ENCODE data around the gene RPS17. TPM values are rescaled to one million over a fixed set of nuclear protein-coding genes. Genes with fewer than 3 reads are reported as not detected.

The RPS17 gene
- total RNA-seq, 1 donor from 2014 or later, result 800 TPM

GRCh38 chr15:82568986-82569385 is 28.7 kb upstream of the RPS17 start:
- peaks cover 9% of the 10 kb centered on the region for H3K27me3 ChIP-seq (ENCODE audit: low read depth)
- H3K4me1 ChIP-seq, result peaks cover 9% of the 10 kb centered on the region
- no peak for DNase-seq
- intact Hi-C loops (cut with micrococcal nuclease), result no loop called here
- H3K9me3 ChIP-seq (replicated peaks), result no peaks in the 10 kb centered on the region
- no peak overlapping the region for H3K27ac ChIP-seq (replicated peaks)
- no peak for TF ChIP-seq CTCF (IDR thresholded peaks at IDR 0.05; ENCODE audit: borderline replicate concordance)
- H3K4me3 ChIP-seq, result no peak overlapping the region
- no peaks in the 10 kb centered on the region for H3K36me3 ChIP-seq

- DNase-seq, result no peak
- Histone ChIP-seq H3K27me3 (ENCODE audit: low read depth) (peaks cover 9% of the 10 kb centered on the region), H3K9me3 (replicated peaks) (no peaks in the 10 kb centered on the region), H3K36me3 (no peaks in the 10 kb centered on the region), H3K4me1 (peaks cover 9% of the 10 kb centered on the region), H3K4me3 (no peak overlapping the region), H3K27ac (replicated peaks) (no peak overlapping the region)
- intact Hi-C loops (cut with micrococcal nuclease), result no loop called here
- TF ChIP-seq CTCF (IDR thresholded peaks at IDR 0.05; ENCODE audit: borderline replicate concordance), result no peak
Observed at GRCh38 chr15:82567661-82568060, 27.4 kb upstream of the RPS17 start.

DNA sequence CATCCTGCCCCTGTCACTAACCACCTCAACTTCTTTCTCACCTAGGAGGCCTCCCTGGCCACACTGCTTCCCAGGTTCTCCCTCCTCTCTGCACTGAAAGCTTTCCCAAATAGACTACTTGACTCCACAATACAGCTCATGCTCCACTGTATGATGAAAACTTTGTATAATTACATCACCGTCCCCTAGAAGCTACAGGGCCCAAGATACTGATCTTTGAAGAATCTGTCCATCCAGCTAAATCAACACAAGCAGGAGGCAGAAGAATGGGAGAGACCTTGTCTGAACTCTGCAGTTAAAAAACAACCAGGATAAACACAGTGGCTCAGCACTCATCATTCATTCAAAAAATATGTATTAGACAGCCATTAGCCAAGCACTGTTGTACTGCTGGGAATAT is 26.4 kb upstream of the RPS17 start:
- peaks cover 9% of the 10 kb centered on the region for H3K4me1 ChIP-seq
- H3K27me3 ChIP-seq (ENCODE audit: low read depth), result peaks cover 9% of the 10 kb centered on the region
- H3K36me3 ChIP-seq, result no peaks in the 10 kb centered on the region
- H3K27ac ChIP-seq (replicated peaks), result no peak overlapping the region
- DNase-seq, result no peak
- no peak for TF ChIP-seq CTCF (IDR thresholded peaks at IDR 0.05; ENCODE audit: borderline replicate concordance)
- H3K4me3 ChIP-seq, result no peak overlapping the region
- H3K9me3 ChIP-seq (replicated peaks), result no peaks in the 10 kb centered on the region
- intact Hi-C loops (cut with micrococcal nuclease), result no loop called here

GRCh38 chr15:82558502-82558901 is 18.2 kb upstream of the RPS17 start:
- no peaks in the 10 kb centered on the region for H3K4me1 ChIP-seq
- no peaks in the 10 kb centered on the region for H3K9me3 ChIP-seq (replicated peaks)
- H3K4me3 ChIP-seq, result no peak overlapping the region
- TF ChIP-seq CTCF (IDR thresholded peaks at IDR 0.05; ENCODE audit: borderline replicate concordance), result no peak
- no peaks in the 10 kb centered on the region for H3K36me3 ChIP-seq
- no peak overlapping the region for H3K27ac ChIP-seq (replicated peaks)
- H3K27me3 ChIP-seq (ENCODE audit: low read depth), result no peaks in the 10 kb centered on the region
- intact Hi-C loops (cut with micrococcal nuclease), result no loop called here
- DNase-seq, result no peak

- Histone ChIP-seq H3K27me3 (ENCODE audit: low read depth) (no peaks in the 10 kb centered on the region), H3K4me1 (no peaks in the 10 kb centered on the region), H3K9me3 (replicated peaks) (no peaks in the 10 kb centered on the region), H3K27ac (replicated peaks) (no peak overlapping the region), H3K36me3 (no peaks in the 10 kb centered on the region), H3K4me3 (no peak overlapping the region)
- DNase-seq, result no peak
- intact Hi-C loops (cut with micrococcal nuclease), result no loop called here
- TF ChIP-seq CTCF (IDR thresholded peaks at IDR 0.05; ENCODE audit: borderline replicate concordance), result no peak
Observed at GRCh38 chr15:82556315-82557035, 16.2 kb upstream of the RPS17 start.
